GM18868 (cell line): ENCODE measurements around the gene CANT1.

Experiments
- ATAC-seq: cut with Tn5 transposase; IDR thresholded peaks from one replicate; pipeline ENCODE4 v1.9.1; 2021; ENCODE audit warnings: mild to moderate bottlenecking, moderate library complexity; ENCODE audit not compliant: unreplicated experiment

Gene CANT1

DNA sequence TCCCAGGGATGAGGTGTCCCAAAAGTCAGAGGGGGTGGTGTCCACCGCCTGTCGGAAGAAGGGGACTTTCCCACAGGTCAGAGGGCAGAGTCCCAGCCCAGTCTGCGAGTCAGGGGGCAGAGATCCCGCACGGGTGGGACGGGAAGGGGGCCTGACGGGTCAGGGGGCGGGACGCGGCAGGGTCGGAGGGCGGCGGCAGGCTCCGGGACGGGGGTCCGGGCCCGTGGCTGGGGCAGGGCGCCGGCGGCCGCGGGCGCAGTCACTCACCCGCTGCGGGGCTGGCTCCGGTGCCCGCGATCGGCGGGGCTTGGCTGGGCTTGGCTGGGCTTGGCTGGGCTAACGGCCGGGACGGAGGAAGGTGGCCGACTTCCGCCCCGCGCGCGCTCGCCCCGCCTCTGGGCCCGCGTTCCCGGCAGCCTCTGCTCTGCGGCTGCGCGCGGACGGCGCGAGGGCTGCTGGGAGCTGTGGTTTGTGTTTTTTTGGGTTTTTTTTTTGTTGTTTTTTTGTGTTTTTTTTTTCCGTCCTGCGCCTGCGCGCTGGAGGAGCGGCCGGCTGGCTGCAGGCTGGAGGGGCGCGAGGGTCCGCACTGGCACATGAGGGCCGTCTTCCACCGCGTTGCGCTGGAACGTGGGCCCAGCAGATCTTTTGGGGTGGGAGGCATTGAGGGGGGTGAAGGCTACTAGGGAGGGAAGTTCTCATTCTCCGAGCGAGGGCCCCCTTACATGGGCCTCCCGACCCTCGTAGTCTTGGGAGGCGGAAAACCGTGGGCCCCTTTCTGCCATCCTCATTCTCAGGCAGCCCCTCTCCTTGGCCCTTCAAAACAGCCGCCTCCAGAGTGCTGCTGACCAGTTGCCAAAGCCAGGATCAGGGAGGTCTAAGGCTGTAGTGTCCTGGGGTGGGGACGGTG is at the start of gene CANT1:
CANT1 (minus strand) TSS at position 368 of the 907 bp plus-strand sequence. CDS start 12,142 bp downstream, outside the sequence.
- peak; percentile 88 for ATAC-seq

DNA sequence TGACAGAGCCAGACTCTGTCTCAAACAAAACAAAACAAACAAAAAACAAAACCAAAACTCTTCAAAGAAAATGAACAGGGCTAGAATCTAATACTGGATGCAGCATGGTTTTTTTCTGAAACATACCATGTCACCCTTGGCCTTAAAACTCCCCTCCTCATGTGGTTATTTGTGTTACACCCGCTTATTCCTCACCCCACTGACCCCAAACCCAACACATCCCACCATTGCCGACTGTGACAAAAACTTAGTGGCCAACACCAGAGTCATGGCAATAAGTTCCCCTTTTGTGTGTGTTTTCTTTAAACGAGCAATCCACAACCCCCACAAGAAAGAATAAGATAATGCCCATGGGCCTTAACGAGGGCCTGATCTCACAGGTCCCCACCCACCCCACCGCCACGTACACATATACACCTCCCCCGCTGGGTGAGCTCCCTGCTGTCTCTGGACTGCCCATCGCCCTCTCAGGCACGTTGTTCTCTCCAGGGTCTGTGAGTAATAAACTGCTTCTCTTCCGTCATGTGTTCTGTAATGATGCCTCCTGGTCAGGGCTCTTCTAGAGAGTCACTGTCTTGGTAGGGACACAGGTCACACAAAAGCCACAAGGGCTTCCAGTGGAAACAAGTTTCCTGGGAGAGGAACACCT is 48.3 kb upstream of the CANT1 start:
- ATAC-seq: no peak

DNA sequence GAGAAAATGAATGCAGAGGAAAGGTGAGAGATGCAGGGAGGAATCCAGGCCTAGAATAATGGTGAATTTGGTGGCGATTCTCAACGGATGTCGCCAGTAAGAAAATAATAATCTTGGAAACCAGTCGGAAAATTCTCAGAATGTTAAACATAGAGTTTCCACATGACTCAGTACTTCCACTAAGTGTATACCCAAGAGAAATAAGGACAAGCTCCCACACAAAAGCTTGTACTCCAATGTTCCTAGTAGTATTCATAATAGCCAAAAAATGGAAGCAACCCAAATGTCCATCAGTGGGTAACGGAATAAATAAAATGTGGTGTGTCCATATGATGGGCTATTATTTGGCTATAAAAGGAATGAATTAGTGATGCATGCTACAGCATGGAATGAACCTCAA is 45.6 kb upstream of the CANT1 start:
- ATAC-seq: no peak

- no peak for ATAC-seq
Measured at GRCh38 chr17:79054200-79054960, 44.8 kb upstream of the CANT1 start.

GRCh38 chr17:79053251-79053925 is 43.8 kb upstream of the CANT1 start:
- ATAC-seq: no peak

DNA sequence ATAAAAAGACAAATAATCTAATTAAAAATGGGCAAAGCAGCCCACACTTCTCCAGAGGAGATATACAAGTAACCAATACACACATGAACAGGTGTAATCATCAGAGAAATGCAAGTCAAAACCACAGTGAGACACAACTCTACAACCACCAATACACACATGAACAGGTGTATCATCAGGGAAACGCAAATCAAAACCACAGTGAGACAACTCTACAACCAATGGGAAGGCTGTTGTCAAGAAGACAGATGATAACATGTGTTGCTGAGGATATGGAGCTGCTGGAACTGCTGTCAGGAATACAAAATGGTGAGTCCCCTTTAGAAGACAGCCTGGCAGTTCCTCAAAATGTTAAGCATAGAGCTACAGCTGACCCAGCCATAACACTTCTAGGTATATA is 42.6 kb upstream of the CANT1 start:
- ATAC-seq: no peak

- ATAC-seq: no peak
Measured at GRCh38 chr17:79051306-79051705, 41.7 kb upstream of the CANT1 start.

GRCh38 chr17:79050551-79050950 is 41.0 kb upstream of the CANT1 start:
- no peak for ATAC-seq

GRCh38 chr17:79049821-79050220 is 40.3 kb upstream of the CANT1 start:
- no peak for ATAC-seq

DNA sequence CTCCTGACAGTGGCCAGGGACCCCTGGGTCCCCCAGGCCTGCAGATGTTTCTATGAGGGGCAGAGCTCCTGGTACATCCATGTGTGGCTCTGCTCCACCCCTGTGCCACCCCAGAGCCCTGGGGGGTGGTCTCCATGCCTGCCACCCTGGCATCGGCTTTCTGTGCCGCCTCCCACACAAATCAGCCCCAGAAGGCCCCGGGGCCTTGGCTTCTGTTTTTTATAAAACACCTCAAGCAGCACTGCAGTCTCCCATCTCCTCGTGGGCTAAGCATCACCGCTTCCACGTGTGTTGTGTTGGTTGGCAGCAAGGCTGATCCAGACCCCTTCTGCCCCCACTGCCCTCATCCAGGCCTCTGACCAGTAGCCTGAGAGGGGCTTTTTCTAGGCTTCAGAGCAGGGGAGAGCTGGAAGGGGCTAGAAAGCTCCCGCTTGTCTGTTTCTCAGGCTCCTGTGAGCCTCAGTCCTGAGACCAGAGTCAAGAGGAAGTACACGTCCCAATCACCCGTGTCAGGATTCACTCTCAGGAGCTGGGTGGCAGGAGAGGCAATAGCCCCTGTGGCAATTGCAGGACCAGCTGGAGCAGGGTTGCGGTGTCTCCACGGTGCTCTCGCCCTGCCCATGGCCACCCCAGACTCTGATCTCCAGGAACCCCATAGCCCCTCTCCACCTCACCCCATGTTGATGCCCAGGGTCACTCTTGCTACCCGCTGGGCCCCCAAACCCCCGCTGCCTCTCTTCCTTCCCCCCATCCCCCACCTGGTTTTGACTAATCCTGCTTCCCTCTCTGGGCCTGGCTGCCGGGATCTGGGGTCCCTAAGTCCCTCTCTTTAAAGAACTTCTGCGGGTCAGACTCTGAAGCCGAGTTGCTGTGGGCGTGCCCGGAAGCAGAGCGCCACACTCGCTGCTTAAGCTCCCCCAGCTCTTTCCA is 39.5 kb upstream of the CANT1 start:
- no peak for ATAC-seq

- ATAC-seq: no peak
Measured at GRCh38 chr17:79047923-79048825, 38.6 kb upstream of the CANT1 start.

DNA sequence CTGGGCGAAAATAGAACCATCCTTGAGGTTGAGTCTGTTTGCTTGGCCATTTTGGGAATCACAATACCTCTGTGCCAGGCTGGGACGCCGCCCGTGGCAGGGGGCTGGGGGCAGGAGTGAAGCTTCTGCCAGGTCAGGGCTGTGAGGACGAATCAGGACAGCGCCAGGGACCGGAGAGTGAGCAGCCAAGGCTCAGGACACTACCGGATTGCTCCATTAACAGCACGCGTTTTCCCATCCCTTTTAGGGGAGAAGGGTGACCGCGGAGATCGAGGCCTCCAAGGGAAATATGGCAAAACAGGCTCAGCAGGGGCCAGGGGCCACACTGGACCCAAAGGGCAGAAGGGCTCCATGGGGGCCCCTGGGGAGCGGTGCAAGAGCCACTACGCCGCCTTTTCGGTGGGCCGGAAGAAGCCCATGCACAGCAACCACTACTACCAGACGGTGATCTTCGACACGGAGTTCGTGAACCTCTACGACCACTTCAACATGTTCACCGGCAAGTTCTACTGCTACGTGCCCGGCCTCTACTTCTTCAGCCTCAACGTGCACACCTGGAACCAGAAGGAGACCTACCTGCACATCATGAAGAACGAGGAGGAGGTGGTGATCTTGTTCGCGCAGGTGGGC is 37.8 kb upstream of the CANT1 start:
- no peak for ATAC-seq

- no peak for ATAC-seq
Measured at GRCh38 chr17:79046916-79047280, 37.3 kb upstream of the CANT1 start.

- no peak for ATAC-seq
Measured at GRCh38 chr17:79046197-79046915, 36.8 kb upstream of the CANT1 start.

DNA sequence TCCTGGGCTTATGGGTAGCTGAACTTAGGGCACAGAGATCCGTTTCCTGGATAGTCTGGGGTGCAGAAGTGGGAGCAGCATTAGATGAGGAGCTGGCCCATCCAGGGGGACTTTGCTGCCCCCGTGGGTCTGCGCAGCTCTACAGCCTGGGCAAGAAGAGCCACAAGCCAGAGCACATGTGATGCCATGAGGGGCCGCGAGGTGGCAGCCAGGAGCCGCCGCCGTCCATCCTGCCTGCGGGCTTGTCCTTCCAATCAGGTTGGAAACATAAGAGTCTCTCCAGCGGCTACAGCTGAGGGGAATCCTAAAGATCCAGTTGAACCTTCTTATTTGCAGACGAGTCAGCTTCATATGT is 36.3 kb upstream of the CANT1 start:
- ATAC-seq: no peak

- ATAC-seq: no peak
Measured at GRCh38 chr17:79045001-79045729, 35.6 kb upstream of the CANT1 start.

GRCh38 chr17:79044462-79044861 is 34.9 kb upstream of the CANT1 start:
- ATAC-seq: no peak
